Spleen (tissue), 7 donors: ENCODE results near the gene PCSK1.

ENCODE experiments used
- POLR2A ChIP-seq, 3 donors: fragments of 450-650 bp; IDR thresholded peaks; one replicate each; pipeline ENCODE4 v1.5.1; 2017; ENCODE audit warnings: antibody characterized with exemption in 3 of 3, mild to moderate bottlenecking in 1 of 3
- TF ChIP-seq, protein P1 (sequence below), 11 experiments: fragments of 200-600 bp in 7 of 11; fragments of 450-650 bp in 4 of 11; sonication (generic) in 4 of 11; IDR thresholded peaks in 8 of 11; conservative IDR thresholded peaks in 3 of 11; 1 replicate in 7 of 11; 2 replicates in 4 of 11; pipeline versions ENCODE4 v1.4.0 to v1.8.0; 2016 to 2021; ENCODE audit warnings: antibody characterized with exemption in 11 of 11, inconsistent platforms in 4 of 11, mild to moderate bottlenecking in 1 of 11
- donor health status: DM: no; HTN: no; CAD: no; lungs with moderate emphysema.
- donor health status: DM: no; HTN: no; CAD: no.
- donor health status: DM: no; HTN: no; CAD: no.

DNA sequence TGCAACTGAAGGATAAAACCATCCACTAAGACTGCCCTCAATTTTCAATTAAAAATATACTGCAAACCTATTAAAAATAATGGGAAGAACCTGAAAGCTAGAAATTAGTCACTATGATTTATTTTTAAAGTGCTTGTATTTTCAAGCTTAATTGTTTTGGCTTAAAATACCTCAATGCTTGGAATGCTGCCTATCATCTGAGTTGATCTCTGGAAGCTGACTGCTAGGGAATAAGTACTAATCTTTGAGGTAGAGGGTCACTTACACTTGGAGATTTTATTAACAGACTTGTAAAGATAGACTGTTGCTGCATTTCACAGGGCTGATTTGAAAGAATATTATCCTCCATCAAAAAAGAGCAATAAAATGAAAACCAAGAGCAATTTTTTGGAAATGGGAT is 6.2 kb downstream of the PCSK1 start:
- TF ChIP-seq, protein P1, sequence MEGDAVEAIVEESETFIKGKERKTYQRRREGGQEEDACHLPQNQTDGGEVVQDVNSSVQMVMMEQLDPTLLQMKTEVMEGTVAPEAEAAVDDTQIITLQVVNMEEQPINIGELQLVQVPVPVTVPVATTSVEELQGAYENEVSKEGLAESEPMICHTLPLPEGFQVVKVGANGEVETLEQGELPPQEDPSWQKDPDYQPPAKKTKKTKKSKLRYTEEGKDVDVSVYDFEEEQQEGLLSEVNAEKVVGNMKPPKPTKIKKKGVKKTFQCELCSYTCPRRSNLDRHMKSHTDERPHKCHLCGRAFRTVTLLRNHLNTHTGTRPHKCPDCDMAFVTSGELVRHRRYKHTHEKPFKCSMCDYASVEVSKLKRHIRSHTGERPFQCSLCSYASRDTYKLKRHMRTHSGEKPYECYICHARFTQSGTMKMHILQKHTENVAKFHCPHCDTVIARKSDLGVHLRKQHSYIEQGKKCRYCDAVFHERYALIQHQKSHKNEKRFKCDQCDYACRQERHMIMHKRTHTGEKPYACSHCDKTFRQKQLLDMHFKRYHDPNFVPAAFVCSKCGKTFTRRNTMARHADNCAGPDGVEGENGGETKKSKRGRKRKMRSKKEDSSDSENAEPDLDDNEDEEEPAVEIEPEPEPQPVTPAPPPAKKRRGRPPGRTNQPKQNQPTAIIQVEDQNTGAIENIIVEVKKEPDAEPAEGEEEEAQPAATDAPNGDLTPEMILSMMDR (IDR thresholded peaks at IDR 0.05 in 8 of 11, conservative IDR thresholded peaks at IDR 0.05 in 3 of 11): no peak
- TF ChIP-seq POLR2A (IDR thresholded peaks at IDR 0.05): no peak
